ENCODE measurements around the gene EMILIN2.
"Not testable (repeated sequence)": the region's sequence is repeated elsewhere in the genome, so short reads cannot be mapped to it uniquely, and the experiment has no call there.

EMILIN2 gene

DNA sequence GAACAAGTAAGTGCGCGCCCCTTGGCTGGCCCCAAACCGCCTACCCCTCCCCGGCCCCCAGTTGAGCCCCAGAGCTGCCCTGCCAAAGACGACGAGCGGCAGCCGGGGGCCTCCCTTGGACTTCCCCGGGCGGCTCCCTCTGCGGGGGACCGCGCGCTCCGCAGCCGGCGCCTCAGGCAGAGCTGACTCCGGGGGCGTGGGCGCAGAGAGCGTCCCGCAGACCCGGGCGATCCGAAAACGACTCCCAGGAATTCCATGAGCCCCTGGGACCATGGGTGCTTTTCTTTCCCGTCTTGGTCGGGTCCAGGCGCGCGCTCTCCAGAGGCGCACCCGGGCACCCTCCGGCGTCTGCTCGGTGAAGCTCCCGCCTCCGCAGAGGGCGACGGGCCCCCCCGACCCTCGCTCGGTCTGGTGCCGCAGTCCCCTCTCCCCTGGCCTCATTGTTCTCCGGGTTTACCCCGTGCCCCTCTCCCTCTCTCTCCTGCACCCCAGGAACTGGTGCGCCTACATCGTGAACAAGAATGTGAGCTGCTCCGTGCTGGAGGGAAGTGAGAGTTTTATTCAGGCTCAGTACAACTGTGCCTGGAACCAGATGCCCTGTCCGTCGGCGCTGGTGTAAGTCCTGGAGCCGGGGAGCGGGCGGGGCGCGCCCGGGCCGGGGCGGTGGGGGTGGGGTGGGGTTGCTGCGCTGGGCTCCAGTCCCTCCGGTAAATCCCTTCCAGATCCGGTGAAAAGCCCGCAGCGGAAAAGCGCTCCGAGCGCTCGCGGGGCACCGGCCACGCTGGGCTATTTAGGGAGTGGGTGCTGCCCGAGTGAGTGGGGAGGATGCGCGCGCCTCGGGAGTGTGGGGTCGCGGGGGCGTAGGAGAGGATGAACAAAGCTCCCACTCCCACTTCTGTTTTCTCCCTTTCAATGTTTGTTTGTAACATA lies 776 bp downstream of the EMILIN2 start:
- DNase-seq, result no peak

GRCh38 chr18:2848247-2849246 lies 1.7 kb downstream of the EMILIN2 start:
- no peak for DNase-seq

DNA sequence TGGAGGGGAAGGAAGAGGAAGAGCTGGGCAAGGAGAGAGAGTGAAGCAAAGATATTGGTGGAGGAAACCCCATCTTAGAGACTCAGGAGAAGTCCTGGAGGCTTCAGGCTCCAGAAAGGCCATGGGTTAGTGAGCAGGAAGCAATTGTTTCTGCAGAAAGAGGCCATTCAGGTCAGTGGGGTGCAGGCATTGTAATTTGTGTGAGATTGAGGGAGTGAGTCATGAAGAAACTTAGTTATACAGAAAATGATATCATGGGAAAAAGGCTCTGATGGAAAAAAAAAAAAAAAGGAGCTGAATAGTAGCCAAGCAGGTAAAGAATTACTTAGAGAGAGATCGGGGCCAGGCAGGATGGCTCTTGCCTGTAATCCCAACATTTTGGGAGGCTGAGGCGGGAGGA lies 4.0 kb downstream of the EMILIN2 start:
- DNase-seq, result no peak

DNA sequence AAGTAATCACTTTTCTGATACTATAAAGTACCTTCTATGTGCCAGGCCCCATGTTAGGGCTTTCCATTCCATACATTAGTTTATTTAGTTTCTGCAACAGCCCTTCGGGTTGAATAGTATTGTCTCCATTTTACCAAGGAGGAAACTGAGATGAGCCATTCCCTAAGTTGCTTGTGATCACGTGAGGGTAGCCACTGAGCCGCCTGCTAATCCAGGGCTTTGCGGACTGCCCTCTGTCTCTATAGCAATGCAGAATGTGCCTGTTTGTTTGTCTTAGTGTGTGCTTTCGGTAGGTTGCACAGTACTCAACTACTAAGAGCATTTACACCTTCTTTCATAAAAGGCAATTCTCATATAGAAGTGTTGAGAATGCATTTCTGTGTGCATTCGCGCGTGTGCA lies 5.0 kb downstream of the EMILIN2 start:
- no peak for DNase-seq

- DNase-seq, result not testable (repeated sequence)
Measured at GRCh38 chr18:2852460-2852859, 5.7 kb downstream of the EMILIN2 start.

DNA sequence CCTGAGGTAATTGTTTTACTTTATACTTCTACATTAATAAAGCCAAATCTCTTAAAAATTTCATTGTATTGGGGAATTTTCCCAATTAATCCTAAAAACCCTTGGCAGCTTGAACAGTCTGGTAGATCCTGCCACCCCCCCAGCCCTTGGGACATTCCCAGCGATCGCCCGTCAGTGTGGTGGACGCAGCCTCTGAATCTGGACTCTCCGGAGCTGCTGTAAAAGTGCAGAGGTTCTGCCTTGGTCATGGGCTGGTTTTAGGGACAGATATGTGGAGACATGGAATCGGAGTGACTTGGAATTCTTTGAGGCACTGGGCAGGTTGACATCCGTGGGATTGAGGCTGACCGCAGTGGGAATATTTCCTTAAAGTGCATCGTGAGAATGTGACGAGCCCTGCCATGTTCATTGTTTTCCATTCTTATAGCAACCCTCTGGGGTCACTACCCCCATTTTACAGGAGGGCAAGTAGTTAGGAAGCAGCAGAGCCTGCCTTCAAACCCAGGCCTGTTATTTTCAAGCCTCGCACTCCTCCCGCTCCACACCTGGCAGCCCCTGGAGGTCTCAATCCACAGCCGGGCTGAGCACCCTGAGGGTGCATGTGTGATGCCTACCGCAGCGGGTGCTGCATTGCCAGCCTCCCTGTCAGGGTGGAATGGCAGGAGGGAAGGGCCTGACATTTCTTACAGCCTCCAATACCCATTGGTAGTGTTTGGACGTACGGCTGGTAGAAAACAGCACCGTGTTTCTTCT lies 6.5 kb downstream of the EMILIN2 start:
- no peak for DNase-seq

GRCh38 chr18:2853926-2854664 lies 7.3 kb downstream of the EMILIN2 start:
- DNase-seq, result no peak

DNA sequence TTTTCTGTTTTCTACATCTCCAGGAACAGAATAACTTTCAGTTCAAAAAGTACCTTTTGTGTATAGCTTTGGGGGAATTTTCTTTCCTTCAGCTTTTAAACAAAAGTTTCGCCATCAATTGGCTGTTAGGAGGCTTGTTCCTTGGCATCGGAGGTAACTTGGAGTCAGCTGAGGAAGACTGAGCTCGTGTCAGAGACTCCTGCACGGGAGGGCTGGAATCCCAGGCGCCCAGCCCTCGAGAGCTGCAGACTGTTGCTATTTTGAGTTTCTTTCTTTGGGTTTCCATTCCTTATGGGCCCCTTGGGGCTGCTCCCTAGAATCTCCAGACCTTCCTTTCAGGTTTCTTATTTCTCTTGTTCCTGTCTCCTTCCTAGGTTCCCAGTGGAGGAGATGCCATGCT lies 8.1 kb downstream of the EMILIN2 start:
- no peak for DNase-seq

GRCh38 chr18:2855560-2856350 lies 8.9 kb downstream of the EMILIN2 start:
- DNase-seq, result no peak

- no peak for DNase-seq
Measured at GRCh38 chr18:2856547-2857170, 9.9 kb downstream of the EMILIN2 start.

DNA sequence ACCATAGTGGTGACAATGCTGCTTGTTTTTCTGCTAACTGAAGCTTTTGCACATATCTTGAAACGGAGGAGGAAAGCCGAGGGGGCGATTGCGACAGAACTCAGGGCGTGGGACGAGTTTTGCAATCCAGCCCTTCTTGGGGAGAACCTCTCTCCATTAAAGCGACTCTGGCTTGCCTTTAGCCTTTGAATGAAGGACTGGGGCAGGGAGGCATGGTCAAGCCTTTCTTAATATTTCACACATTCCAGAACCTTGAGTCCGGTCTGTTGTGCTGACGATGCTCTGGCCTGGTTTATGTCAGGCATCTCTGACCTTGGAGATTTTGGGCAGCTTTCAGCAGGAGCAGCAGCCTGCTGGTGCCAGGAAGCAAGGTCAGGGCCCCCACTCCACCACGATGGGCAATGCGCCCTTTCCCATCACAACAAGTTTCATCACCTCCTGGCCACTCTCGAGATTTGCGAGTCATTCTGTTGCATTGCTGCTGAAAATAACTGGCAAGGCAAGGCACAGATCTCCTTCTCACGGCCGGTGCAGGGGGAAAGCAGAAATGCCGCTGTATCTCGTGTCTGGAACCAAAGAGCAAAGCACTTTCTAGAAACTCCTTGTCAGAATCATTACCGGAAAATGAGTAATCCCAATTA lies 10.8 kb downstream of the EMILIN2 start:
- no peak for DNase-seq

DNA sequence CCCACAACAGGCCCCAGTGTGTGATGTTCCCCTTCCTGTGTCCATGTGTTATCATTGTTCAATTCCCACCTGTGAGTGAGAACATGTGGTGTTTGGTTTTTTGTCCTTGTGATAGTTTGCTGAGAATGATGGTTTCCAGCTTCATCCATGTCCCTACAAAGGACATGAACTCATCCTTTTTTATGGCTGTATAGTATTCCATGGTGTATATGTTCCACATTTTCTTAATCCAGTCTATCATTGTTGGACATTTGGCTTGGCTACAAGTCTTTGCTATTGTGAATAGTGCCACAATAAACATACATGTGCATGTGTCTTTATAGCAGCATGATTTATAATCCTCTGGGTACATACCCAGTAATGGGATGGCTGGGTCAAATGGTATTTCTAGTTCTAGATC lies 13.6 kb downstream of the EMILIN2 start:
- not testable (repeated sequence) for DNase-seq

GRCh38 chr18:2863997-2864396 lies 17.2 kb downstream of the EMILIN2 start:
- not testable (repeated sequence) for DNase-seq

DNA sequence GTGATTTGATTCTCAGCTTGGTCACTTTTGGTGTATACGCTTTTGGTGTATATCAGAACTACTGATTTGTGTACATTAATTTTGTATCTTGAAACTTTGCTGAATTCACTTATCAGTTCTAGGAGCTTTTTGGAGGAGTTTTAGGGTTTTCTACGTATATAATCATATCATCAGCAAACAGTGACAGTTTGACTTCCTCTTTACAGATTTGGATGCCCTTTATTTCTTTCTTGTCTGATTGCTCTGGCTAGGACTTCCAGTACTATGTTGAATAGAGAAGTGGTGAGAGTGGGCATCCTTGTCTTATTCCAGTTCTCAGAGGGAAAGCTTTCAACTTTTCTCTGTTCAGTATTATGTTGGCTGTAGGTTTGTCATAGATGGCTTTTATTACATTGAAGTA lies 19.7 kb downstream of the EMILIN2 start:
- DNase-seq, result not testable (repeated sequence)

GRCh38 chr18:2869207-2869606 lies 22.4 kb downstream of the EMILIN2 start:
- DNase-seq, result no peak

DNA sequence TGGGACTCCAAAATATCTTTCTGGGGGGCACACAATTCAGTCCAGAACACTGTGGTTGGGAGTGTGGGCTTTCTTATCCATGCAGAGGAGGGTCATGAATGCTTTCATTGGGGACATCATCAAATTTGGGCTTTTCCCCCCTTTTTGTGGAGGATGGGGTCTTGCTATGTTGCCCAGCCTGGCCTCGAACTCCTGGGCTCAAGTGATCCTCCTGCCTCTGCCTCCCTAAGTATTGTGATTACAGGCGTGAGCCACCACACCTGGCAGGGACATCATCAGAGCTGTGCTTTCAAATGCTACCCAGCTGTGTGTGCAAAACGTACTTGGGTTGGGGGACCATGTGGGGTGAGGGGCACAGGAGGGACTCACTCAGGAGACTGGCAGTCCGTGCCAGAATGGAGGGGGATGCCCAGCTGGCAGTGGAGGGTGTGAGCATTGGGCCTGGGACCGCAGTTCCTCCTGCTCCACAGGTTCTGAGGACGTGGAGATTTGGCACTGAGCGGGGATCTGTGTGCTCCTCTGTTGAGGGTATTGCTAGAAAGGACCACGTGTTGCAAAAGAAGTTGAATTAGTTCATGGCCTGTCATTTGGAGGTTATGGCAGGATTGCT lies 24.4 kb downstream of the EMILIN2 start:
- DNase-seq, result no peak

DNA sequence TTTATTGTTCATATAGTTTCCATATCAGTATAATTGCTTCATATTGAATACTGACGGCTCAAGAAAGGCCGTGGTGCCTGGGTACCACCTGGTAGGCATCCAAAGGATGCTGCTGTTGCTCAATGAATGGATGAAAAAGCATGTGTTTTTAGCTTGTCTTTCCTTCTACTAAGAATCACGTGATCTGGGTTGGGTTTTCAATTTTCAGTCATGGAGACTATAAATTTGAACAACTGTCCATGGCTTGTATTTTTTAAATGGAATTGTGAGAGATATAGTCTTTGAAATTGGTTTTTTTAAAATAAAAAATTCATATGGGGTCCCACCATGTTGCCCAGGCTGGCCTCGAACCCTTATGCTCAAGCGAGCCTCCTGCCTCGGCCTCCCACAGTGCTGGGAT lies 25.3 kb downstream of the EMILIN2 start:
- DNase-seq, result no peak

DNA sequence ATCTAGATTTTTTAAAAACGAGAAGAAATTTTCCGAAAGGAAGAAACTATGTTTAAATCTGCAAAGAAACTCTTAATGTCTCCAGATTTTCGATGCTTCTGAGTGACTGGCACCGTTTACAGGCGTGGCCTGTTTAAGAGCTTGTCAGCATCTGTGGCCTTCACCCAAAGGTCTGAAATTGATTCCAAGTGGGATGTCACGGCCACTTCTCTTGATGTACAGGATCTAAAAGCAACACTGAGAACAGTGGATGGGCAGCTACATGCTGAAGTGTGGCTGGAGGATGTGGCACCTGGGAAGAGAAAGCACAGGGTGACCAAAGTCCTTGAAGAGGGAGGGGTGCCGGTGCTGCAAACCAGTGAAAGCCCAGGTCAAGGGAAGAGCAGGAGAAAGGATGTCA lies 28.0 kb downstream of the EMILIN2 start:
- DNase-seq, result no peak

DNA sequence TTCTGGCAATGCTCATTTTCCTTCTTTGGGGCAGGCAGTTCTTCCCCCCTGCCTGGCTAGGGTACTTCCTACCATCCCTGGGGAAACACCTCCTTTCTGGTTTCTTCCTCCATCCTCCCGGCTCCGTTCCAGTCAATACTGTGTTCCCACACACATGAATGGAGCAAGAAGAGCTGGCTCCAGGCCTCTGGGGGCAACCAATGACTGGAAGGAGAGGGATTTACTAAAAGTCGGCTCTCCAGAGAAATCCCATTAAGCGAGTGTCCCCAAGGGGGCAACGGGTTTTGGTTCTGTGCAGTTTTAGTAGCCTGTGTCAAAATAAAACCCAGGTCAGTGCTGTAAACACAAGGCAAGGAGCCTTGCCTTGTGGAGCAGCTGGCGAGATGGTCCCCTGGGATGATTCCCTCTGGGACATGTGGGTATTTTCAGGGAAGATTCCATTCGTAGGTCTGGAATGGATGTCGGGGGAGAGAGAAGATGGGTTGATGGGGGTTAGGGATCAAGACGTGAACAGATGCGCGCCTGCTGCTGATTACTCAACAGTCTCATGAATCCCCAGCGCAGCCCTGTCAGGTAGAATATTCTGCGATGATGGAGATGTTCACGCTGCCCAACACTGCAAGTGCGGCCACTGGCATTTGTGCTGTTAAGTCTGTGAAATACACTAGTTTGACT lies 32.0 kb downstream of the EMILIN2 start:
- no peak for DNase-seq

Measured in NK-92 treated with Interleukin-12 subunit alpha and Interleukin-12 subunit beta, amount 100 ng/mL, for 24 hours (cell line).